ENCODE data around the gene SLC39A11. TPM values are rescaled to one million over a fixed set of nuclear protein-coding genes. Genes with fewer than 3 reads are reported as not detected.

Gene SLC39A11
- total and polyA plus RNA-seq, 2 of the 13 experiments (the other 11 are each of a cell fraction or from before 2014, with no cell fraction given), result 17.2 to 31.5 TPM

- peak; percentile 35; the same call in 1 of the 2 replicates for TF ChIP-seq ZBTB40 (IDR thresholded peaks at IDR 0.05)
- TF ChIP-seq ZBTB40 (CRISPR knock-in tag; IDR thresholded peaks at IDR 0.05), result peak; percentile 98
- no peak for TF ChIP-seq PTBP1 (IDR thresholded peaks at IDR 0.05; ENCODE audit: low read depth, low read length, poor library complexity, severe bottlenecking)
- no peak for TF ChIP-seq ZNF224 (CRISPR knock-in tag; IDR thresholded peaks at IDR 0.05)
- no peak for TF ChIP-seq ZNF570 (CRISPR knock-in tag; IDR thresholded peaks at IDR 0.05; ENCODE audit: borderline replicate concordance)
- no peak for TF ChIP-seq HCFC1 (IDR thresholded peaks at IDR 0.05; ENCODE audit: low read depth, low read length)
- peak; percentile 23; the same call in 1 of the 2 replicates for TF ChIP-seq CEBPB (IDR thresholded peaks at IDR 0.05; ENCODE audit: borderline replicate concordance, low read depth, low read length)
- no peak for TF ChIP-seq HBP1 (CRISPR knock-in tag; IDR thresholded peaks at IDR 0.05; ENCODE audit: low read depth)
- TF ChIP-seq POGZ (CRISPR knock-in tag; IDR thresholded peaks at IDR 0.05), result no peak
- no peak for TF ChIP-seq SRSF1 (optimal IDR thresholded peaks at IDR 0.05; ENCODE audit: low read depth, low read length)
- TF ChIP-seq CTCF (CRISPR knock-in tag; IDR thresholded peaks at IDR 0.05), result peak; percentile 18; the same call in 1 of the 2 replicates
Observed at GRCh38 chr17:72651988-72652387, 440.5 kb downstream of the SLC39A11 start (continued).

All from HepG2 (cell line).